MM.1S (cell line): Measurements from ENCODE around the gene NAPA.

Experiments used
- DNase-seq: peaks from one replicate; pipeline ENCODE4 v3.0.0-alpha.2; 2015
- H2AFZ ChIP-seq: fragments of 300-600 bp; sonication (generic); 2 replicates; pipeline ENCODE4 v1.6.0; 2016; ENCODE audit warnings: antibody characterized with exemption, low read length
- H3F3A ChIP-seq: fragments of 300-600 bp; sonication (generic); 2 replicates; pipeline ENCODE4 v1.6.1; 2016; ENCODE audit warnings: mild to moderate bottlenecking, antibody characterized with exemption, low read length, moderate library complexity, mixed read lengths; ENCODE audit not compliant: insufficient read depth
- H3K27ac ChIP-seq: fragments of 300-600 bp; sonication (generic); 2 replicates; pipeline ENCODE4 v1.5.1; 2016; ENCODE audit warnings: mild to moderate bottlenecking, low read length
- H3K27me3 ChIP-seq: fragments of 300-600 bp; sonication (generic); replicated peaks from 2 replicates; pipeline ENCODE4 v1.6.0; 2016; ENCODE audit warnings: low read length; ENCODE audit not compliant: insufficient read depth
- H3K36me3 ChIP-seq: fragments of 300-600 bp; sonication (generic); replicated peaks from 2 replicates; pipeline ENCODE4 v1.6.1; 2016; ENCODE audit warnings: mild to moderate bottlenecking, low read length, mixed read lengths; ENCODE audit not compliant: insufficient read depth
- H3K4me1 ChIP-seq: fragments of 300-600 bp; sonication (generic); 2 replicates; pipeline ENCODE4 v1.6.1; 2016; ENCODE audit warnings: low read length, mixed read lengths
- H3K4me2 ChIP-seq: fragments of 300-600 bp; sonication (generic); 2 replicates; pipeline ENCODE4 v1.6.0; 2016; ENCODE audit warnings: low read depth, low read length
- H3K4me3 ChIP-seq: fragments of 300-600 bp; sonication (generic); 2 replicates; pipeline ENCODE4 v1.5.1; 2016; ENCODE audit warnings: low read length, mixed read lengths
- H3K79me2 ChIP-seq: fragments of 300-600 bp; sonication (generic); 2 replicates; pipeline ENCODE4 v1.6.1; 2016; ENCODE audit warnings: mixed run types, low read length, mixed read lengths
- H3K9ac ChIP-seq: fragments of 300-600 bp; sonication (generic); 2 replicates; pipeline ENCODE4 v1.6.1; 2016; ENCODE audit warnings: low read length, mixed read lengths
- H3K9me2 ChIP-seq: fragments of 300-600 bp; sonication (generic); replicated peaks from 2 replicates; pipeline ENCODE4 v1.6.1; 2016; ENCODE audit warnings: mild to moderate bottlenecking, low read length, mixed read lengths; ENCODE audit not compliant: insufficient read depth
- H3K9me3 ChIP-seq: fragments of 300-600 bp; sonication (generic); replicated peaks from 2 replicates; pipeline ENCODE4 v1.6.1; 2016; ENCODE audit warnings: mild to moderate bottlenecking, low read length, mixed read lengths; ENCODE audit not compliant: insufficient read depth
- H4K20me1 ChIP-seq: fragments of 300-600 bp; sonication (generic); 2 replicates; pipeline ENCODE4 v1.6.1; 2016; ENCODE audit warnings: mild to moderate bottlenecking, low read length, moderate library complexity, mixed read lengths; ENCODE audit not compliant: insufficient read depth
- CTCF ChIP-seq: fragments of 300-600 bp; sonication (generic); IDR thresholded peaks from 2 replicates; pipeline ENCODE4 v1.5.1; 2016; ENCODE audit warnings: antibody characterized with exemption, low read length, mixed read lengths
- EZH2 ChIP-seq: fragments of 300-600 bp; sonication (generic); optimal IDR thresholded peaks from 2 replicates; pipeline ENCODE3; 2017; ENCODE audit warnings: low read depth, mild to moderate bottlenecking, antibody characterized with exemption, low read length, mixed read lengths
- EZH2phosphoT487 ChIP-seq: fragments of 300-600 bp; sonication (generic); IDR thresholded peaks from 2 replicates; pipeline ENCODE4 v1.6.1; 2018; ENCODE audit warnings: antibody characterized with exemption, low read length

Gene NAPA

GRCh38 chr19:47461876-47462275, 53.0 kb downstream of the NAPA start:
- H3K4me2 ChIP-seq, result no peak overlapping the region
- no peaks in the 10 kb centered on the region for H3K9me3 ChIP-seq
- no peaks in the 10 kb centered on the region for H4K20me1 ChIP-seq
- no peak for DNase-seq
- H3K9me2 ChIP-seq, result no peaks in the 10 kb centered on the region
- no peak overlapping the region for H2AFZ ChIP-seq
- TF ChIP-seq CTCF, result no peak
- TF ChIP-seq EZH2phosphoT487, result no peak
- no peak for TF ChIP-seq EZH2
- H3K36me3 ChIP-seq, result no peaks in the 10 kb centered on the region
- H3K4me1 ChIP-seq, result no peaks in the 10 kb centered on the region
- H3F3A ChIP-seq, result no peaks in the 10 kb centered on the region
- H3K4me3 ChIP-seq, result no peak overlapping the region
- no peak overlapping the region for H3K27ac ChIP-seq
- H3K79me2 ChIP-seq, result no peaks in the 10 kb centered on the region
- H3K27me3 ChIP-seq, result peaks cover 83% of the 10 kb centered on the region
- H3K9ac ChIP-seq, result no peak overlapping the region

DNA sequence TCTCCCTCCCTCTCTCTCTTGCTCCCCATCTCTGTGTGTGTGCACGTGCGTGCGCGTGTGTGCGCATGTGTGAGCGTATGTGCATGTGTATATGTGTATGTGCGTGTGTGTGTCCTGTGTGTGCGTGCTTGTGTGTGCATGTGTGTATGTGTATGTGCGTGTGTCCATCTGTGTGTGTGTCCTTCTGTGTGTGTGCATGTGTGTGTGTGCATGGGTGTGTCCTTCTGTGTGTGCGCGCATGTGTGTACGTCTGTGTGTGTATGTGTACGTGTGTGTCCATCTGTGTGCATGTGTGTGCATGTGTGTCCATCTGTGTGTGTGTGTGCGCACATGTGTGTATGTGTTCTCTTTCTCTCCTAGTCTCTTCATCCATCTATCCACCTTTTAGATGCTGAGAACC, 55.4 kb downstream of the NAPA start:
- TF ChIP-seq EZH2 (no peak), EZH2phosphoT487 (no peak), CTCF (no peak)
- Histone ChIP-seq H3K27me3 (peaks cover 80% of the 10 kb centered on the region), H3K36me3 (no peaks in the 10 kb centered on the region)

GRCh38 chr19:47458672-47459071, 56.2 kb downstream of the NAPA start:
- no peaks in the 10 kb centered on the region for H3K79me2 ChIP-seq
- peaks cover 78% of the 10 kb centered on the region for H3K27me3 ChIP-seq
- H3K9ac ChIP-seq, result no peak overlapping the region
- H3K27ac ChIP-seq, result no peak overlapping the region
- H3K4me3 ChIP-seq, result no peak overlapping the region
- H4K20me1 ChIP-seq, result no peaks in the 10 kb centered on the region
- no peaks in the 10 kb centered on the region for H3K4me1 ChIP-seq
- no peaks in the 10 kb centered on the region for H3F3A ChIP-seq
- H3K9me3 ChIP-seq, result no peaks in the 10 kb centered on the region
- no peak overlapping the region for H3K4me2 ChIP-seq
- DNase-seq, result no peak
- TF ChIP-seq EZH2phosphoT487 (no peak), CTCF (no peak), EZH2 (no peak)
- H3K9me2 ChIP-seq, result no peaks in the 10 kb centered on the region
- no peak overlapping the region for H2AFZ ChIP-seq
- H3K36me3 ChIP-seq, result no peaks in the 10 kb centered on the region

More for the DNA sequence above, 55.4 kb downstream of the NAPA start:
- Histone ChIP-seq H2AFZ (no peak overlapping the region), H3K4me1 (no peaks in the 10 kb centered on the region), H3K9me2 (no peaks in the 10 kb centered on the region), H3F3A (no peaks in the 10 kb centered on the region), H3K79me2 (no peaks in the 10 kb centered on the region), H3K9ac (no peak overlapping the region), H3K4me2 (no peak overlapping the region), H3K27ac (no peak overlapping the region), H3K9me3 (no peaks in the 10 kb centered on the region), H3K4me3 (no peak overlapping the region), H4K20me1 (no peaks in the 10 kb centered on the region)
- no peak for DNase-seq
